ENCODE measurements around the gene FAM163B. TPM values are rescaled to one million over a fixed set of nuclear protein-coding genes. Genes with fewer than 3 reads are reported as not detected.

FAM163B gene
- total and polyA plus RNA-seq, 9 of the 15 experiments (the other 6 are each of a cell fraction or from before 2014, with no cell fraction given) = not detected

DNA sequence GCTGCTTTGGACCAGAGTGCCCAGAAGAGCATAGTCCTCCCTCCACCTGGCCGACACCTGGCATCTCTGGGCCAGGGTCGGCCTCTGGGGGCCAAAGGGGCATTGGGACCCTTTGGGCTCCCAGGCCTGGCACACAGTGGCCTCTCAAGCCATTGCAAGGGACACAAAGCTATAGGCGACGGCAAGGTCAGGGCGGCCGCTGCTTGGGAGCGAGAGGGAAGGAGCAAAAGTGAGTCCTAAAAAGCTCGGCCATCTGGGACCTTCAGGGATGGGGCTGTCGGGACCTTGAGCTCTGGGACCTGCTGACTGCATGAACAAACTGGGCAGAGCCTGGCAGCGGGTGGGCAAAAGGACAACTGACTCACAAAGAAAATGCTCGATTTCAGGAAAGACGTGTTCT lies 40.8 kb upstream of the FAM163B start:
- Histone ChIP-seq H3K9me1 (ENCODE audit: control insufficient read depth, insufficient read depth, low read length) (no peaks in the 10 kb centered on the region), H3K4me3 (no peak overlapping the region), H3K9me3 (replicated peaks; ENCODE audit: control insufficient read depth, insufficient read depth, low read depth, low read length) (no peaks in the 10 kb centered on the region), H3K36me3 (ENCODE audit: control insufficient read depth, insufficient read depth, low read length) (no peaks in the 10 kb centered on the region), H3K4me1 (replicated peaks in 1 of 2; ENCODE audit: control insufficient read depth in 2 of 2, insufficient read depth in 2 of 2, low read length in 2 of 2) (0 out of 5 replicates have a peak, but pooled peaks cover 0 to 3% of the 10 kb centered on the region in 2 experiments), H3K9ac (ENCODE audit: insufficient read depth in 1 of 2, low read depth in 2 of 2, low read length in 2 of 2) (no peak overlapping the region), H4K20me1 (replicated peaks; ENCODE audit: control insufficient read depth, insufficient read depth, low read length) (peaks cover 3% of the 10 kb centered on the region), H3K4me2 (ENCODE audit: insufficient read depth, low read length) (no peak overlapping the region), H2AFZ (ENCODE audit: low read depth, low read length) (no peak overlapping the region), H3K79me2 (ENCODE audit: control insufficient read depth, insufficient read depth, low read length) (no peaks in the 10 kb centered on the region), H3K27ac (ENCODE audit: extremely low read depth, low read depth, low read length) (no peak overlapping the region), H3K27me3 (ENCODE audit: control insufficient read depth in 2 of 2, insufficient read depth in 2 of 2, low read length in 2 of 2) (peaks cover 20 to 66% of the 10 kb centered on the region in 2 experiments; a peak in 4 of 5 replicates)
- no peak for DNase-seq (ENCODE audit: extremely low read depth in 1 of 4, low spot score in 3 of 4)
- whole genome bisulfite sequencing (ENCODE audit: insufficient coverage, low coverage, missing lambda C conversion rate) = 4% methylated on average over 10 of the region's 12 CpGs
- ChIA-PET POLR2A (interaction anchor here (0.6 kb wide), 1 partner anchor 1991 kb away, joined by 3 read pairs; no protein-coding TSS in a partner anchor), CTCF (ENCODE audit: low intra/inter-chr PET ratio) (no interaction called here)
- in situ Hi-C loops (cut with MboI) (no loop called here), intact Hi-C loops (cut with micrococcal nuclease) (no loop called here)
- TF ChIP-seq HDAC1 (IDR thresholded peaks at IDR 0.05) = no peak
- no peak for TF ChIP-seq ZBTB12 (CRISPR knock-in tag; IDR thresholded peaks at IDR 0.05)
- TF ChIP-seq PHF21A (IDR thresholded peaks at IDR 0.05; ENCODE audit: borderline replicate concordance, low read depth) = no peak
- TF ChIP-seq ZNF431 (CRISPR knock-in tag; IDR thresholded peaks at IDR 0.05) = no peak
- TF ChIP-seq ZBTB17 (CRISPR knock-in tag; IDR thresholded peaks at IDR 0.05) = no peak
- TF ChIP-seq ILF3 (IDR thresholded peaks at IDR 0.05; ENCODE audit: borderline replicate concordance) = no peak
- TF ChIP-seq GMEB1 (CRISPR knock-in tag; IDR thresholded peaks at IDR 0.05) = no peak
- TF ChIP-seq NFE2 (IDR thresholded peaks at IDR 0.05; ENCODE audit: low read depth) = no peak
- TF ChIP-seq GABPB1 (CRISPR knock-in tag; IDR thresholded peaks at IDR 0.05) = no peak
- TF ChIP-seq ZNF75A (CRISPR knock-in tag; IDR thresholded peaks at IDR 0.05) = no peak
- TF ChIP-seq KAT8 (IDR thresholded peaks at IDR 0.05; ENCODE audit: low read depth) = no peak
- no peak for TF ChIP-seq XRCC4 (IDR thresholded peaks at IDR 0.05; ENCODE audit: extremely low read depth, insufficient read depth, insufficient read length)
- TF ChIP-seq SRSF7 (optimal IDR thresholded peaks at IDR 0.05; ENCODE audit: low read depth, low read length) = no peak
- TF ChIP-seq E4F1 (CRISPR knock-in tag; IDR thresholded peaks at IDR 0.05; ENCODE audit: borderline replicate concordance) = no peak
- TF ChIP-seq TAF1 (IDR thresholded peaks at IDR 0.05; ENCODE audit: control insufficient read depth, extremely low read depth, insufficient read depth, low read length, severe bottlenecking) = no peak
- no peak for FAIRE-seq
- ATAC-seq = no peak
- no TSS peak for BruUV-seq (replicated peaks)

Data from K562 (cell line).